CD4-positive, CD25-positive, alpha-beta regulatory T cell (primary cell): ENCODE measurements around the gene NOS2. TPM values are rescaled to one million over a fixed set of nuclear protein-coding genes. Genes with fewer than 3 reads are reported as not detected.
"Not testable (repeated sequence)": the region's sequence is repeated elsewhere in the genome, so short reads cannot be mapped to it uniquely, and the experiment has no call there.

Experiments
- ATAC-seq, 2 donors: fragments of 150-1000 bp; cut with Tn5 transposase; one replicate each; pipeline ENCODE4 v1.10.0; 2021; ENCODE audit warnings: low read depth in 2 of 2, moderate number of reproducible peaks in 2 of 2, moderate library complexity in 1 of 2
- DNase-seq, 3 donors: peaks; one replicate each; pipeline versions ENCODE4 v3.0.0 to v3.0.0-alpha.2; 2012 to 2022; ENCODE audit warnings: mixed read lengths in 1 of 3
- H3K27ac ChIP-seq: one replicate; pipeline ENCODE4 v1.7.0; 2013; ENCODE audit warnings: mild to moderate bottlenecking, low read length; ENCODE audit not compliant: insufficient read depth, poor library complexity, severe bottlenecking
- H3K27me3 ChIP-seq: one replicate; pipeline ENCODE4 v1.7.0; 2013; ENCODE audit warnings: low read length; ENCODE audit not compliant: control insufficient read depth, insufficient read depth
- H3K36me3 ChIP-seq: one replicate; pipeline ENCODE4 v1.7.0; 2013; ENCODE audit warnings: mild to moderate bottlenecking, low read length, moderate library complexity; ENCODE audit not compliant: control insufficient read depth, insufficient read depth
- H3K4me1 ChIP-seq: 2 replicates; pipeline ENCODE4 v1.7.0; 2013; ENCODE audit warnings: mild to moderate bottlenecking, low read length; ENCODE audit not compliant: insufficient read depth, control insufficient read depth, poor library complexity, severe bottlenecking
- H3K4me3 ChIP-seq: one replicate; pipeline ENCODE4 v1.7.0; 2013; ENCODE audit warnings: low read depth, mild to moderate bottlenecking, low read length, moderate library complexity
- H3K9me3 ChIP-seq, 2 experiments: 1 replicate in 1 of 2; 2 replicates in 1 of 2; pipeline ENCODE4 v1.7.0; 2013; ENCODE audit warnings: low read length in 2 of 2, mild to moderate bottlenecking in 1 of 2, moderate library complexity in 1 of 2; ENCODE audit not compliant: control insufficient read depth in 2 of 2
- H3K27ac Mint-ChIP-seq, 3 donors: one replicate each; pipeline ENCODE4 v1.8.0; 2020 to 2022; ENCODE audit warnings: mild to moderate bottlenecking in 3 of 3, mixed read lengths in 3 of 3, moderate library complexity in 2 of 3
- H3K27me3 Mint-ChIP-seq: one replicate; pipeline ENCODE4 v1.8.0; 2022; ENCODE audit warnings: mild to moderate bottlenecking, mixed read lengths
- H3K36me3 Mint-ChIP-seq: one replicate; pipeline ENCODE4 v1.8.0; 2020; ENCODE audit warnings: mixed read lengths
- H3K4me1 Mint-ChIP-seq, 4 donors: one replicate each; pipeline ENCODE4 v1.8.0; 2020 to 2022; ENCODE audit warnings: mixed read lengths in 4 of 4, mild to moderate bottlenecking in 1 of 4
- H3K4me3 Mint-ChIP-seq, 4 donors: one replicate each; pipeline ENCODE4 v1.8.0; 2020 to 2022; ENCODE audit warnings: mild to moderate bottlenecking in 4 of 4, mixed read lengths in 4 of 4, moderate library complexity in 3 of 4
- H3K9me3 Mint-ChIP-seq, 7 donors: one replicate each; pipeline ENCODE4 v1.8.0; 2020 to 2022; ENCODE audit warnings: mixed read lengths in 7 of 7, mild to moderate bottlenecking in 3 of 7, moderate library complexity in 2 of 7
- polyA plus RNA-seq, 4 donors: library from polyadenylated mRNA; unstranded; fragments of 300-500 nt; fragmentation: Illumina TruSeq; gene quantifications; one replicate each; pipeline ENCODE4 v1.2.3, GENCODE V29; 2021
- total RNA-seq: library from RNA; stranded (reverse); gene quantifications from one replicate; pipeline ENCODE4 v1.2.3, GENCODE V29; 2022

The NOS2 gene
- total and polyA plus RNA-seq, 5 donors from 2014 or later = 0.15 TPM; not detected in 4

GRCh38 chr17:27840406-27840678, 40.0 kb upstream of the NOS2 start:
- not testable (repeated sequence) for H3K4me3 ChIP-seq, H3K9me3 Mint-ChIP-seq, H3K4me3 Mint-ChIP-seq, DNase-seq, H3K27ac Mint-ChIP-seq, H3K36me3 Mint-ChIP-seq, H3K4me1 ChIP-seq, H3K9me3 ChIP-seq, ATAC-seq, H3K36me3 ChIP-seq, H3K4me1 Mint-ChIP-seq, H3K27ac ChIP-seq, H3K27me3 ChIP-seq, H3K27me3 Mint-ChIP-seq

- not testable (repeated sequence) for H3K4me1 Mint-ChIP-seq, ATAC-seq, H3K4me3 Mint-ChIP-seq, DNase-seq, H3K9me3 ChIP-seq, H3K27ac ChIP-seq, H3K27me3 Mint-ChIP-seq, H3K27ac Mint-ChIP-seq, H3K36me3 ChIP-seq, H3K4me1 ChIP-seq, H3K4me3 ChIP-seq, H3K9me3 Mint-ChIP-seq, H3K27me3 ChIP-seq, H3K36me3 Mint-ChIP-seq
These were observed 39.5 kb upstream of the NOS2 start for GRCh38 chr17:27839571-27840405.

- H3K27me3 Mint-ChIP-seq, H3K4me3 Mint-ChIP-seq, H3K4me1 Mint-ChIP-seq, H3K27ac Mint-ChIP-seq, H3K9me3 Mint-ChIP-seq, H3K36me3 Mint-ChIP-seq, H3K4me3 ChIP-seq, ATAC-seq, H3K4me1 ChIP-seq, DNase-seq, H3K27me3 ChIP-seq, H3K9me3 ChIP-seq, H3K27ac ChIP-seq, H3K36me3 ChIP-seq: not testable (repeated sequence)
These were observed 38.3 kb upstream of the NOS2 start for GRCh38 chr17:27838607-27839006.

- not testable (repeated sequence) for H3K4me1 Mint-ChIP-seq, DNase-seq
These were observed 37.4 kb upstream of the NOS2 start for GRCh38 chr17:27837769-27838168.

GRCh38 chr17:27836651-27837050, 36.3 kb upstream of the NOS2 start:
- Histone ChIP-seq H3K4me1 (no peaks in the 10 kb centered on the region), H3K36me3 (no peaks in the 10 kb centered on the region), H3K4me3 (no peak overlapping the region), H3K9me3 (no peaks in the 10 kb centered on the region), H3K27ac (no peak overlapping the region), H3K27me3 (no peaks in the 10 kb centered on the region)
- Mint-ChIP-seq H3K27ac (no peak overlapping the region), H3K36me3 (peaks cover 3% of the 10 kb centered on the region), H3K4me3 (no peak overlapping the region), H3K9me3 (peaks cover 0 to 3% (median 0%) of the 10 kb centered on the region in 7 donors), H3K27me3 (no peaks in the 10 kb centered on the region), H3K4me1 (no peaks in the 10 kb centered on the region)
- no peak for ATAC-seq
- no peak for DNase-seq

More at GRCh38 chr17:27837769-27838168, 37.4 kb upstream of the NOS2 start:
- ATAC-seq, H3K27me3 ChIP-seq, H3K4me3 ChIP-seq, H3K27me3 Mint-ChIP-seq, H3K36me3 ChIP-seq, H3K9me3 Mint-ChIP-seq, H3K9me3 ChIP-seq, H3K4me3 Mint-ChIP-seq, H3K4me1 ChIP-seq, H3K27ac ChIP-seq, H3K27ac Mint-ChIP-seq, H3K36me3 Mint-ChIP-seq: not testable (repeated sequence)

GRCh38 chr17:27834571-27834970, 34.2 kb upstream of the NOS2 start:
- H3K9me3 Mint-ChIP-seq = peaks cover 0 to 3% (median 0%) of the 10 kb centered on the region in 7 donors
- Histone ChIP-seq H3K9me3 (no peaks in the 10 kb centered on the region), H3K4me1 (no peaks in the 10 kb centered on the region), H3K27me3 (no peaks in the 10 kb centered on the region), H3K36me3 (no peaks in the 10 kb centered on the region), H3K4me3 (no peak overlapping the region), H3K27ac (no peak overlapping the region)
- DNase-seq (no peak), ATAC-seq (no peak)
- H3K36me3 Mint-ChIP-seq = peaks cover 3% of the 10 kb centered on the region
- no peaks in the 10 kb centered on the region for H3K4me1 Mint-ChIP-seq
- H3K4me3 Mint-ChIP-seq = no peak overlapping the region
- no peak overlapping the region for H3K27ac Mint-ChIP-seq
- no peaks in the 10 kb centered on the region for H3K27me3 Mint-ChIP-seq

GRCh38 chr17:27832831-27833230, 32.5 kb upstream of the NOS2 start:
- no peaks in the 10 kb centered on the region for H3K4me1 ChIP-seq
- peaks cover 5% of the 10 kb centered on the region for H3K27me3 ChIP-seq
- DNase-seq (no peak), ATAC-seq (no peak)
- Mint-ChIP-seq H3K4me3 (no peak overlapping the region), H3K27me3 (peaks cover 8% of the 10 kb centered on the region), H3K9me3 (peaks cover 0 to 3% (median 1%) of the 10 kb centered on the region in 7 donors), H3K27ac (no peak overlapping the region), H3K4me1 (no peaks in the 10 kb centered on the region), H3K36me3 (peaks cover 3% of the 10 kb centered on the region)
- H3K9me3 ChIP-seq = no peaks in the 10 kb centered on the region
- no peak overlapping the region for H3K4me3 ChIP-seq
- no peak overlapping the region for H3K27ac ChIP-seq
- H3K36me3 ChIP-seq = no peaks in the 10 kb centered on the region

GRCh38 chr17:27829888-27830287, 29.6 kb upstream of the NOS2 start:
- not testable (repeated sequence) for ATAC-seq, H3K4me3 Mint-ChIP-seq, H3K4me1 Mint-ChIP-seq, H3K4me3 ChIP-seq, H3K36me3 ChIP-seq, H3K27ac ChIP-seq, H3K4me1 ChIP-seq, H3K27ac Mint-ChIP-seq, H3K9me3 Mint-ChIP-seq, H3K9me3 ChIP-seq, H3K36me3 Mint-ChIP-seq, H3K27me3 ChIP-seq, DNase-seq
- H3K27me3 Mint-ChIP-seq = peaks cover 12% of the 10 kb centered on the region
